HG03097 (cell line): ENCODE data around the gene RIC8B.
"Not testable (repeated sequence)": the region's sequence is repeated elsewhere in the genome, so short reads cannot be mapped to it uniquely, and the experiment has no call there.

Source experiments
- ATAC-seq: cut with Tn5 transposase; IDR thresholded peaks from one replicate; pipeline ENCODE4 v1.9.1; 2021; ENCODE audit not compliant: unreplicated experiment, low FRiP score

The RIC8B gene

DNA sequence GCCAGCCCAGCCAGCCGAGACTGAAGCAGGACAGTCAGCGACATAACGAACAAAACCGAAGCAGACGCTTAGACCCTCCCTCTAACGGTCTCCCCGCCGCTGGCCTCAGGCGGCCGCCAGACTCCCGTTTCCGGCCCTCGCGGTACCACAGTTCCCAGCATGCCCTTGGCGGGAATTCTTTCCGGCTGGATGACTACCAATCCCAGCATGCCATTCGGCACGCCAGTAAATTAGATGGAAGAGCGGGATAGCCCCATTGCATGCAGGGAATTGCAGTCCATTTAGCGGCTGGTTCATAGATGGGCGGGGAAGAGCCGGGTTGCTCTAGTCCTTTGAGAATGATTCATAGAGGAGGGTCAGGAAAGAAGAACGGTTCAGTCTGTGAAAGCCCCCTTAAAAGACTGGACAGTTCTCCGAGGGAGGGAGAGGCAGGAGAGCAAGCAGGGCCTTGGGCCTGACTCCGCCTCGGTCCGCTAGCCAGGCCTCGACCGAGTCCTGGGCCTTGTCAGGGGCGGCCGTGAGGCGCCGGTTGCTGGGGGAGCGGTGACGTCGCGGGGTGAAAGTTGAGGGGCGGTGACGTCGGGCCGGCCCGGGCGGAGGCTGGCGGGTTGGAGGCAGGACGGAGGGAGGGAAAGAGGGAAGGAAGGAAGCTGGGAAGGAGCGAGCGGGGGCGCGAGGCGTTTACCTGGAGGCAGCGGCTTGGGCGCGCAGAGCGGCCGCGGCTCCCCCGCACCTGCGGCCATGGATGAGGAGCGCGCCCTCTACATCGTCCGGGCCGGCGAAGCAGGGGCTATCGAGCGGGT is at the start of gene RIC8B:
RIC8B (plus strand) TSS at position 678 of the 803 bp plus-strand sequence; CDS start at position 742, 64 bp downstream.
- ATAC-seq = peak; percentile 88

DNA sequence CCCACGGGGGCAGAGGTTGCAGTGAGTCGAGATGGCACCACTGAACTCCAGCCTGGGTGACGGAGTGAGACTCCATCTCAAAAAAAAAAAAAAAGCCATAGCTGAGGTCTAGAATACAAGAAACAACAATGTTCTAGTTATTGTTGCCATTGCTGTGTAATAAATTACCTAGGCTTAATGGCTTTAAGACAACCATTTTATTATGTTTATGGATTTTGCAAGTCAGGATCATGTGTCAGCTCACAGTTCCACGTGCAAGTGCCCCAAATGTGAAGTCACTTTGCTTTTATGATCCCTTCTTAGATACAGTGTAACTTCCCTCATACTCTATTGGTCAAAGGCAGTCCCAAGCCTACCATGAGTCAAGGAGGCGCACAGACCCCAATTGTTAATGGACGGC is 49.5 kb upstream of the RIC8B start:
- ATAC-seq = no peak

DNA sequence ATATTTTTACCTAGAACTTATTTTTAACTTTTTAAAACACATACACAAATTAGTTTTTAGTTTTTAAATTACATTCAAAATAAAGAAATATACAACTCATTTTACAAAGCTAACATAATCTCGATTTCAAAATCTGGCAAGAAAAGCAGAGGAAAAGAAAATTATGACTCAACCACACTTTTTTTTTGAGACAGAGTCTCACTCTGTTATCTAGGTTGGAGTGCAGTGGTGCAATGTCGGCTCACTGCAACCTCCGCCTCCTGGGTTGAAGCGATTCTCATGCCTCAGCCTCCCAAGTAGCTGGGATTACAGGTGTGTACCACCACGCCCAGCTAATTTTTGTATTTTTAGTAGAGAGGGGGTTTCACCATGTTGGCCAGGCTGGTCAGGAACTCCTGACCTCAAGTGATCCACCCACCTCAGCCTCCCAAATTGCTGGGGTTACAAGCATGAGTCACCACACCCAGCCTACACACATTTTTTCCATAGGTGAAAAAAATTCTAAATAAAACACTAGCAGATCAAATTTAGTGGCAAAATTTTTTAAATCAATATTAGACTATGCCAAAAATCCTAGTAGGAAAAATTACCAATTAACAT is 47.8 kb upstream of the RIC8B start:
- ATAC-seq = not testable (repeated sequence)

DNA sequence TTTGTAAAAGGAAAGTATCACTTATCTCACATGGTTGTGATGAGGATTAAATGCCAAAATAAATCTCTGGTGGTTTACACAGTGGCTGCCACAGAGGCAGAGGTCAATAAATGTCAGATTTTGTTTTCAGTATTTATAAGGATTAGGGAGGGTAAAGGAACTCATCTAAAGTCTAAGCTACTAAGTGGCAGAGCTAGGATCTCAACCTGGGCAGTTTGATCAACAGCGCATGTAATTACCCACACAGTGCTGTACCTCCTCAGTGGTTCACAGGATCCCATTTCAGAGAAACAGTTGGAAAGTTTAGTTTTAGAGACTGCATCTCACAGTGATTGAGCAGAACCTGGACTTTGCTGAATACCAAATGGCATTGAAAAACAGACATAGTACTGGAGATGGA is 44.9 kb upstream of the RIC8B start:
- ATAC-seq = no peak

DNA sequence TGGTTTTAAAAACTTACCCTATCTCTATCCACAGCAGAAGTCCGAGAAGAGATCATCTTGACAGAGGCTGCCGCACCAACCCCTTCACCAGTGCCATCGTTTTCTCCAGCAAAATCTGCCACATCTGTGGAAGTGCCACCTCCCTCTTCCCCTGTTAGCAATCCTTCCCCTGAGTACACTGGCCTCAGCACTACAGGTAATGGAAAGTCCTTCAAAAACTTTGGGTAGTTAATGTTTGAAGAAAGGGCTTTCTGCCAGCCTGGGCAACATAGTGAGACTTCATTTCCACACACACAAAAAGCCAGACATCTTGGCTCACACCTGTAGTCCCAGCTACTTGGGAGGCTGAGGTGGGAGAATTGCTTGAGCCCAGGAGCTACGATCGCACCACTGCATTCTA is 41.6 kb upstream of the RIC8B start:
- ATAC-seq = no peak

DNA sequence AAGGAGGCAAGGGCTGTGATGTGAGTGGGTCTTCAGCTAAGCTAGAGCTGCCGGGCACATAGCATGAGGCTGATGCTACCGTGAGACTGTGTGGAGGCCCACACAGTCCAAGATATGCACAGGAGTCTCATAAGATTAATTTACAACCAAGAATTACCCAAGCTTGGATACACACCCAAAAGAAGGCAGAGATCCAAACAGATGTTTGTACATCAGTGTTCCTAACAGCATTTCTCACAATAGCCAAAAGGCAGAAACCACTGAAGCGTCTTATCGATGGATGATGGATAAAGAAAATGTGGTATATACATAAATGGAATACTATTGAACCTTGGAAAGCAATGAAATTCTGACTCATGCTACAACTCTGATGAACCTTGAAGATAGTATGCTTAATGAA is 40.8 kb upstream of the RIC8B start:
- ATAC-seq = no peak

- no peak for ATAC-seq
Measured at GRCh38 chr12:106736051-106736957, 38.2 kb upstream of the RIC8B start.

GRCh38 chr12:106739318-106739717 is 35.2 kb upstream of the RIC8B start:
- ATAC-seq = no peak

GRCh38 chr12:106739815-106740530 is 34.5 kb upstream of the RIC8B start:
- ATAC-seq = no peak

DNA sequence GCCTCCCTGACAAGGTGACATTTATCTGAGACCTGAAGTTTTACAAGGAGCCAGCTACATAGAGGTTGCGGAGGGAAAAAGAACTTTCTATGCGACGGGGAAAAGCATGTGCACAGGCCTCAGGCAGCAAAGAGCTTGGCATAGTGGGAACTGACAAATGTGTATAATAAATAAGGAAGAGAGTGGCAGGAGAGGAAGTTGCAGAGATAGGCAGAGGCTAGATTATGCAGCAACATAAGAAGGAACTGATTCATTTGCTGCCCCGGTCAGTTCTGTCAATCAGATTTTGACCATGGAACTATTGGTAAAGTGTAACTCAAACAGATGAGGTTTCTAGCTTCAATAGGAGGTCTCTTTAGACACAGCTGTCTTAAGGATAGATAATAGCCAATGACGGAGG is 33.7 kb upstream of the RIC8B start:
- ATAC-seq = no peak

- ATAC-seq = no peak
Measured at GRCh38 chr12:106741247-106741646, 33.2 kb upstream of the RIC8B start.

- no peak for ATAC-seq
Measured at GRCh38 chr12:106743270-106743988, 31.1 kb upstream of the RIC8B start.

GRCh38 chr12:106744600-106744999 is 29.9 kb upstream of the RIC8B start:
- no peak for ATAC-seq

DNA sequence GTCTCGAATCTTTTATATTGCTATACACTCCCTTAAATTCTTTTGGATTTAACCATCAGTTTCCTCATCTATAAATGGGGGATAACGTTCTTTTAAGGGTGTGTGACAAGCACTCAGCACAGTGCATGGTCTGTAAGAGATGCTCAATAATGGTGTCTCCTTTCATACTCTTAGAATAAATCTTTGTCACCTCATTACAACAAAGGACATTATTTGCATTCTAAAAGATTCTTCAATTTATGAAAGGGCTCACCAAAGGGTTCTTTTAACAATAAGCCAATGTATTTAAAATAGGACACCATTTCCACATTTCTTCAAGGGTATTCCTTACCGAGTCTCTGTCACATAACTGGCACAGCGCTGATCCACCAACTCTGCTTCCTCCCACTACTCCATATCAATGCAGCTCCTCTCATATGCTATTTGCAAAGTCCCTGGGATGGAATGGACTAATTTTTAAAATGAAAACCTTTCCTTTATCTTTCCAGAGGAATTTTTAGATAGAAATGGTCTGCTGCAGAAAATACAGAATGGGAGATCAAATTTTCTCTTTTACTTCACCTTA is 29.2 kb upstream of the RIC8B start:
- no peak for ATAC-seq

GRCh38 chr12:106747973-106748436 is 26.5 kb upstream of the RIC8B start:
- no peak for ATAC-seq

DNA sequence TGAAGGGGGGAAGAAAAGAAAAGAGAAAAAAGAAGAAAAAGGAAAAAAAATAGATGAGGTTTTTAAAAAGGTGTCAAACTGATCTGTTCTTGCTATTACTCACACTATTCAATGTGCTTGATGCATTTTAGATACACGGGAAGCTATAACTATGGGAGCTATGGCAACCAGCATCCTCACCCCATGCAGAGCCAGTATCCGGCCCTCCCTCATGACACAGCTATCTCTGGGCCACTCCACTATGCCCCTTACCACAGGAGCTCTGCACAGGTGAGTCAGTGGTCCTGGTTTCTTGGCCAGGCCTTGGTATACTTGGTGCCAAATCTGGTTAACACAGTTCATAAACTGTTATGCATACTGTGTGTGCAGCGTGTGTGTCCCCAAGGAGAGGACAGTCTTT is 24.0 kb upstream of the RIC8B start:
- ATAC-seq = no peak

- ATAC-seq = peak; percentile 87
Measured at GRCh38 chr12:106753526-106753925, 21.0 kb upstream of the RIC8B start.

DNA sequence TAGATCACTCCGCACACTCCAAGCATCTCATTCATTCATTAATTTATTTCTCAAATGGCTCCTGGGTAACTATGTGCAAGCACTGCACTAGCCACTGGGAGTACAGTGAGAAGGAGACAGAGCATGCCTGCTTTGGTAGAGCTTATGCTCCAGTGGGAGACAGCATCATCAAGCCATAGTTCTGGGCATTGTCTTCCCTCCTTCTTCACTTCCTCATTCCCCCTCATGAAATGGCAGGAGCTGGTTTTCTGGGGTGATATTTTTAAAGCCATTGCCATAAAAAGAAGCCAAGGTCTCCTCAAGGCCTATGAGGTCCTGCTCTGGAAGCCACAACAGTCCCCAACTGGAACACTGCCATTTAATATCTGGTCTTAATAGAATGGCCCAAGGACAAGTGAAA is 20.2 kb upstream of the RIC8B start:
- no peak for ATAC-seq

GRCh38 chr12:106757623-106758348 is 16.7 kb upstream of the RIC8B start:
- no peak for ATAC-seq
